Measurements from ENCODE around the gene PGM3.
A peak's percentile ranks its signal among the peaks of the same experiment; 100 is the strongest.

PGM3 gene

DNA sequence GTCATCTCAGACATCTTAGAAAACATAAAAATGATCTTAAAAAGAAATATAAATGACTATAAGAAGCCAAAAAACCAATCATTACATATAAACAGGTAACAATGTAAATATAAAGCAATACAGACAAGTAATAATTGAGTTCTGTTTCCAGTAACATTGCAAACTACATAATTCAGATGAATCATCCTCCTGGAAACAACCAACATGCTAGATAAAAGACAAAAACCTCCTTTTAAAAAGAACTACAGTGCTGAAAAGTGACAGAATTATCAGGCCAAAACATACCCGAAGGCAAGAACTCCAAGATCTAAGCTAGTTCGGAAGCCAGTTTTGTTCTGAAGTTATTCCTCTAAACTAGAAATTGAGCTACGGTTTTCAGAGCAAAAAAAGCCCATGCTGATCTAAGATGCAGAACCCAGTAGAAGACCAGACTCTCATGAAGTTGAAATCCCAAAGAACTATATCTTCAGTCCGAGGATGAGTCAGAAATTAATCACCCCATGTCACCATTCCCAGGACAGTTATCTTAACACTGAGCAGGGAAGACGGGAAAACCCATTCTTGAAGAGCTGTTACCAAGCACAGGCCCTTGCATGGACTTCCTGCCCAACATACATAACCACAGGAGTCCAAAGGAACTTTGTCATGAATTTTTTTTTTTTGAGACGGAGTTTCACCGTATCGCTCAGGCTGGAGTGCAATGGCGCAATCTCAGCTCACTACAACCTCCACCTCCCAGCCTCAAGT, 9.8 kb downstream of the PGM3 start:
- DNase-seq: peak; percentile 95

DNA sequence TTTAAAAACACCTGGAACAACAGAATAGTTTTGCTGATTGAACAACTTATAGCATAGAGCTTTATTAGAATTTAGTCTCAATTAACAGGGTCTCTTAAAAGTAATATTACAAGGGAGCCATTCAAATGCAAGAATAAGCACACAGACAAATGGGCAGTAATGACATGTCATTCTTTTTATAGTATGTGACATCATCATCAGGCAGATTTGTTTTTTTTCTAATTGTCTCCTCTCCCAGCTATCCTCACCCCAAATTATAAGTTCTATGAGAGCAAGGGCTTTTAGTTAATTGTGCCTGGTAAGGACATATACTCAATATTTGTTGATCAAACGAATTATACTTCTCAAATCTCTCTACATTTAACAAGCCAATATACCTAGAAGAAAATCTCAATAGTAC, 11.0 kb downstream of the PGM3 start:
- no peak for DNase-seq

GRCh38 chr6:83180426-83180950, 12.6 kb downstream of the PGM3 start:
- DNase-seq: no peak

DNA sequence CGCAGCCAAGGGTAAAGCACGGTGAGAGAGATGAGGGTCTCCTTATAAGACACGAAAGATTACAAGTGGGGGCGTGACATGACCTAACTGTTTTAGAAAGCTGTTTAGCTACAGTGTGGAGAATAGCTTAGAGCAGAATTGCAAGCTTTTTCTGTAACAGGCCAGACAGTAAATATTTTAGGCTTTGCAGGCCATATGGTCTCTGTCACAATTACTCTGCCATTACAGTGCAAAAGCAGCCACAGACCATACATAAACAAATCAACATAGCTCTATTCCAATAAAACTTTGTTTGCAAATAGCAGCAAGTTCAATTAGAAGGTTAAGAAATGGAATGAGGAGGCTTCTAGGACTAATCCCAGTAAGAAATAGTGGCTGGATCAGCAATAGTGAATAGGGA, 16.8 kb downstream of the PGM3 start:
- no peak for DNase-seq

DNA sequence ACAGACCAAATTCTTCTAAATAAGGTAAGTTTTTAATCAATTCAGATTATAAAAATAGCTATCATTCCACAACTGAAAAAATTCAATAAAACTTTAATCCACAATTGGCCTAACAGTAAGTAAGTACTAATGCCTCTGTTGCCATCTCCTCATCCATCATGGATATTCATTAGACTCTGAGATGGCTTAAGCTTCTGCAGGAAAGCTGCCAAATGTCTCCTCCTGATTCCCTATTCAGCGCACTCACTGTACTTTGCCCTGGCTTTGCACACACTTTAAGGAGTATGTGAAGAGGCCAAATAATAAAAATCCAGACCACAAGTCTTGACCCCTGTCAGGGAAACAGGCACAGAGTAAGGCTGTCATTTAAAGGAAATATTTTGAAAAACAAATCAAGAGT, 23.6 kb downstream of the PGM3 start:
- no peak for DNase-seq

DNA sequence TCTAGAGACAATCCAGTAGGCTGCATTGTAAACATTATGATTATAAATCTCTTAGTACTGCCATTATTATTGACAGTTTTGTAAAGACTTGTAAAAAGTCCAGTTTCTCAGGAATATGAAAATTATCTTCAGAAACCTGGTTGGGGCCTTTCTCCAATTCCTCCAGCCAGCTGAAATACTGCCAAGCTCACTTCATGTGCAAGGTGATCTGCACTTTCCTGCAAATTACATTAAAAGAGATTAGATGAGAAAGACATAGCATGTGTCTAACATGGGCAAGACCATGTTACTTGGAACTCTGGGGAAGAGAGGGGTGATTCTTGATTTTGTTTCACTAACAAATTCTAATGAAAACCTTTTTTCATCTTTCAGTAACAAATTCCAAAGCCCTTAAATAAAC, 24.0 kb downstream of the PGM3 start:
- no peak for DNase-seq

DNA sequence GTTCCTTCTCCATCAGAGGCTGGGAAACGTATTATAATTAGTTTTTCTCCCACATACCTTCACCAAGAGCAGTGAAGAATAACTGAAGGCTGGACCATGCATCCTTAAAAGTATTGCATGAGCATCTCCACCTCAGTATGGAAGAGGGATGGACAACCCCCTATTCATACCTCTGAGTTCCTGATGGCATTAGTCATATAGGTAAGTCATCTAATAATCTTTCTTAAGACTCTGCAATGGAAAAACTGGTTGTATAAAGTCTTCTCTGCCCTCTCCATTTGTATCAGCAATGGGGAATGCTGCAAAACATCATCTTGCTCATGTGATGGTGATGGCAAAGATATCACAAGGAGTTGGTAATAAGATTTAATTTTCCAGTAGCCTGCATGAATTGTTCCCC, 24.5 kb downstream of the PGM3 start:
- DNase-seq: no peak

DNA sequence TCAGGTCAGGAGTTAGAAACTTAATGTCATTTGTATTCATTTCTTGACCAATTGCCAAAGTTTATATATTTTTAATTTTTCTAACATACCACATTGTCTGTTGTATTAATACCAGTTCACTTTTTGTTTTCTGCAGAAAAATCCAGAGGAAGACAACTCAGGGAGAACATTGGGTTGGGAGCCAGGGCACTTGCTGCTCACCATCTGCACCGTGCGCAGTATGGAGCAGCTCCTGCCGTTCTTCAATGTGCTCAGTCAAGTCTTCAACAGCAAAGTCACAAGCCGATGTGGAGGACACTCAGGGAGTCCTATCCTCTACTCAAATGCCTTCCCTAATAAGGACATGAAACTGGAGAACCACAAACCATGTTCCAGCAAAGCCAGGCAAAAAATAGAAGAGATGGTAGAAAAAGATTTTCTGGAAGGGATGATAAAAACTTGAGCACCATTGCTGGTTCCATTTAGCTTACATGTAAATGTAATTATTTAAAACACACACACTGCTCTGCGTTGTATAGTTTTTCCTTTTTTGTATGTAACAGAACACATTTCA, 25.3 kb downstream of the PGM3 start:
- no peak for DNase-seq

DNA sequence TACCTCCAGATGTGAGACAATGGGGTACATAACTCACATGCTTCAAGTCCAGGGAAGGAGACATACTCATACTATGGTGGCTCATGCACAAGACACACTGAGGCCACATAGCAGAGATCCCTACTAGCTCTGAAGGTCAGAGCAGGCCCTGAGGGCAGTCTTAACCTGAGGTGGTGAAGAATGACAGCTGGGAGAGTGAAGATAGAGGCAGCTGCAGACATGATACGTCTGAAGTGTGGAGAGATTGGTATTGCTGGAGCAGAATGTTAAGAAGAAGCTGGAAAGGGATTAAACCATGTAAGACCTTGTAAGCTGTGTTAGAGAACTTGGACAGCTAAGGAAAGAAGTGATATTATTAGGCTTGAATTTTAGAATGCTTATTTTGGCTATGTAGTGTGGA, 32.9 kb downstream of the PGM3 start:
- DNase-seq: no peak

- no peak for DNase-seq
Measured at GRCh38 chr6:83155794-83156193, 37.3 kb downstream of the PGM3 start.

- DNase-seq: no peak
Measured at GRCh38 chr6:83153883-83154521, 39.1 kb downstream of the PGM3 start.

- DNase-seq: no peak
Measured at GRCh38 chr6:83152913-83153312, 40.2 kb downstream of the PGM3 start.

DNA sequence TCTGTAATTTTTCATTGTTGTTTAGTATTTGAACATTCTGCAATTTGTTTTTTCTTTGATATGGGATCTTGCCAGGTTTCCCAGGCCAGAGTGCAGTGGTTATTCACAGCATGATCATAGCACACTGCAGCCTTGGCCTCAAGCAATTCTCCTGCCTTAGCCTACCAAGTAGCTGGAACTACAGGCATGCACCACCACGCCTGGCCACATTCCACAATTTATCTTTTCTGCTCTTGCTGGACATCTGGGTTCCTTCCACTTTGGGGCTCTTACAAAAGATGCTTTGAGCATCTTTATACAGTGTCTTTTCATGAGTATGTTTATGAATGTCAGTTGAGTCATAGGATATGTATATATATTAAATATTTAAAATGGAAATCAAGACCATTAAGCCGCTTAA, 42.0 kb downstream of the PGM3 start:
- peak; percentile 71 for DNase-seq

DNA sequence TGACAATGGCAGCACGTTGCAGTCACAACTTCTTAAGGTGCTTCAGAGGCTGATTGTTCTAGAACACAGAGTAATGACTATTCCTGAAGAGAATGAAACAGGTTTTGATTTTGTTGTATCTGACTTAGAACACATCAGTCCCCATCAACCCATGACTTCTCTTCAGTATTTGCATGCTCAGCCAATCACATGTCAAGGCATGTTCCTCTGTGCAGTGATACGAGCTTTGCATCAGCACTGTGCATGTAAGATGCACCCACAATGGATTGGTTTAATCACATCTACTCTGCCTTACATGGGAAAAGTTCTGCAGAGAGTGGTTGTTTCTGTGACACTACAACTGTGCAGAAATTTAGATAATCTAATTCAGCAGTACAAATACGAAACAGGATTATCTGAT, 54.3 kb downstream of the PGM3 start:
- no peak for DNase-seq

DNA sequence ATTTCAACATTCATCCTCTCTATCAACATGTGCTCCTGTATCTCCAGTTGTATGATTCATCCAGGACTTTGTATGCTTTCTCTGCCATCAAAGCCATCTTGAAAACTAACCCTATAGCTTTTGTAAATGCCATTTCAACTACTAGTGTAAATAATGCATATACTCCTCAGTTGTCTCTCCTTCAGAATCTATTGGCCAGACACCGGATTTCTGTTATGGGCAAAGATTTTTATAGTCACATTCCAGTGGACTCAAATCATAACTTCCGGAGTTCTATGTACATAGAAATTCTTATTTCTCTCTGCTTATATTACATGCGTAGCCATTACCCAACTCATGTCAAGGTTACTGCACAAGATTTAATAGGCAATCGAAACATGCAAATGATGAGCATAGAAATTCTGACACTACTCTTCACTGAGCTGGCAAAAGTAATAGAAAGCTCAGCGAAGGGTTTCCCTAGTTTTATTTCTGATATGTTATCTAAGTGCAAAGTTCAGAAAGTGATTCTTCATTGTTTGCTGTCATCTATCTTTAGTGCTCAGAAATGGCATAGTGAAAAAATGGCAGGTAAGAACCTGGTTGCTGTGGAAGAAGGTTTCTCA, 54.8 kb downstream of the PGM3 start:
- no peak for DNase-seq

GRCh38 chr6:83132121-83132520, 60.9 kb downstream of the PGM3 start:
- no peak for DNase-seq

DNA sequence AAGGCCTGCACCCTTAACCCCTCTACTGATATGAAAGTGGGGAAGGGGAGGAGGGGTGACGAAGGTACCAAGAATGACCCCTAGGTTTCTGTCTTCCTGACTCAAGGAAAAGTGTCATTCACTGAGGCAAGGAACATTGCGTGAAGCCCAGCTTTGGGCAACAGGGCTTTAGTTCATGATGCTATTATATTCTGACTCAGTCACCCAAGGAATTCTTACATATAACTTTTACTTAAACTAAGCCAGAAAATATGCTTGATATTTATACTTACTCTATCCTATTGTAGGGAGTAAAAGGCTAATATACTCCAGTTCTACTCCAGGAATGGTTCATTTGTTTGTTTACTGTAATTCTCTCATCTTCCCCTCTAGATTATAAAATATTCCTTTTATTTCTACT, 65.1 kb downstream of the PGM3 start:
- DNase-seq: peak; percentile 62

- DNase-seq: no peak
Measured at GRCh38 chr6:83127258-83127657, 65.8 kb downstream of the PGM3 start.

DNA sequence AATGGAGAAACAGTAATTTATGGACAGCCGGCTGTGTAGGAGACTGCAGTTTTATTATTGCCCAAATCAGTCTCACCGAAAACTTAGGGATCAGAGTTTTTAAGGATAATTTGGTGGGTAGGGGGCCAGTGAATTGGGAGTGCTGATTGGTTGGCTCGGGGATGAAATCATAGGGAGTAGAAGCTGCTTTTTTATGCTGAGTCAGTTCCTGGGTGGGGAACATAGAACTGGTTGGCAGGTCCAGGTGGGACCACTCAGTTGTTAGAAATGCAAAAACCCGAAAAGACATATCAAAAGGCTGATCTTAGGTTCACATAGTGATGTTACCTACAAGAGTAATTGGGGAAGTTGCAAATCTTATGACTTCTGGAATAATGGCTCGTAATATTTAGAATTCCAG, 66.3 kb downstream of the PGM3 start:
- no peak for DNase-seq

DNA sequence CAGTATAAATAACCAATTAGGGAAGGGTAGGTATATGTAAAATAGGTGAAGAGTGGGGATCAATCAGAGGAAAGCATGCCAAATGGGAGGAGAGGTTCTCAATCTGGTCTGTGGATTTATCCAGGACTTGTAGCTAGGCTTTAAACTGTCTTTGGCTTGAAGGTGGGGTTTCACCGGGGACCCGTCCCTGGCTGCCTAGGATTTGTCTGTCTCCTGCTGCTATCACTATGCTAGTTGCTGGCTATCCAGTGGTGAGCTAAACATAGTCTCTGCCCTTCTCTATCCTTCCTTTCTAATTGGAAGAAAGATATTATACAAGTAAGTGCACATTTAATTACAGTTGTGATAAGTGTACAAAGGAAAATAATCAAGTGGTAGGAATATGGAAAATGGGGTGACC, 66.8 kb downstream of the PGM3 start:
- DNase-seq: no peak

DNA sequence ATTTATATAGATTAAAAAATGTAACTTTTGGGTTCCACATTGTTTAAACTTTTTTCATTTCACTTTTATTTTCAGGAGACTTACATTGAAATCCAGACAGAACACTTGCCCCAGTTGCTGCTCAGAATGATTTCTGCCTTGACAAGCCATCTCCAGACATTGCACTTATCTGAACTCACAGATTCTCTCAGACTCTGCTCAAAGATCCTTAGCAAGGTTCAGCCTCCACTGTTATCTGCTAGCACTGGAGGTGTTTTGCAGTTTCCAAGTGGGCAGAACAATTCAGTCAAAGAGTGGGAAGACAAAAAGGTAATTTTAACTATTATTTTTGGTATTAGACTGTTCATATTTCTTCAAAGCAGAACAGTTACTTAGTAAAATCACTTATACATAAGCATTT, 67.6 kb downstream of the PGM3 start:
- no peak for DNase-seq

DNA sequence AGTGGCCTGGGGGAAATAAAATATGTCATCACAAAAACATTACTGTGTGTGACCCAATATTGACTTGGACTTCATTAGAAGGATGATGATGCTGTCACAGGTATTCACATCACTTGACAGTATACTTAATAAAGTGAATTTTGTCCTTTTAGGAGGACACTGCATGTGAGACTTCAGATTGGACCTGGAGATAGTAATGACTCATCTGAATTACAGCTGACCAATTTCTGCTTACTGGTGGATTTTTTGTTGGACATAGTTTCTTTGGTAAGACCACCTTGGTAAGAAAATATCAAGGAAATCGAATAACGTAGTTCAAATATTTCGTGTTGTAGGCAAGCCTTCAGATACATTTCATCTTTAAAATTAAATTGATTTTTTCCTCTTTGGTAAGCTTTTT, 68.5 kb downstream of the PGM3 start:
- DNase-seq: no peak

- DNase-seq: no peak
Measured at GRCh38 chr6:83119742-83120300, 73.2 kb downstream of the PGM3 start.

- no peak for DNase-seq
Measured at GRCh38 chr6:83117802-83118201, 75.3 kb downstream of the PGM3 start.
